ENCODE results near the gene TAGLN2. TPM values are rescaled to one million over a fixed set of nuclear protein-coding genes. Genes with fewer than 3 reads are reported as not detected.

The TAGLN2 gene
- total and polyA plus RNA-seq, 9 of the 15 experiments (the other 6 are each of a cell fraction or from before 2014, with no cell fraction given), result 192 to 683 (median 455) TPM

GRCh38 chr1:159934136-159935039 lies 9.1 kb upstream of the TAGLN2 start:
- intact Hi-C loops (cut with micrococcal nuclease) (loop anchor here (5.0 kb wide), 2 partner anchors 137 to 148 kb away; partner anchors contain the start of gene KCNJ9), in situ Hi-C loops (cut with MboI) (loop anchor here (5.0 kb wide), 1 partner anchor 73 kb away; no protein-coding TSS in a partner anchor)
- DNase-seq (ENCODE audit: extremely low read depth in 1 of 4, low spot score in 3 of 4) (no peak), ATAC-seq (no peak), FAIRE-seq (no peak)
- Histone ChIP-seq H3K9me1 (ENCODE audit: control insufficient read depth, insufficient read depth, low read length) (no peaks in the 10 kb centered on the region), H3K79me2 (ENCODE audit: control insufficient read depth, insufficient read depth, low read length) (no peaks in the 10 kb centered on the region), H3K4me3 (no peak overlapping the region), H2AFZ (ENCODE audit: low read depth, low read length) (no peak overlapping the region), H4K20me1 (replicated peaks; ENCODE audit: control insufficient read depth, insufficient read depth, low read length) (peaks cover 3% of the 10 kb centered on the region; the same call in 1 of the 2 replicates), H3K9me3 (replicated peaks; ENCODE audit: control insufficient read depth, insufficient read depth, low read depth, low read length) (no peaks in the 10 kb centered on the region), H3K36me3 (ENCODE audit: control insufficient read depth, insufficient read depth, low read length) (no peaks in the 10 kb centered on the region), H3K9ac (ENCODE audit: insufficient read depth in 1 of 2, low read depth in 2 of 2, low read length in 2 of 2) (no peak overlapping the region), H3K4me1 (replicated peaks in 1 of 2; ENCODE audit: control insufficient read depth in 2 of 2, insufficient read depth in 2 of 2, low read length in 2 of 2) (peaks cover 4 to 34% of the 10 kb centered on the region in 2 experiments; a peak in 4 of 5 replicates), H3K4me2 (ENCODE audit: insufficient read depth, low read length) (no peak overlapping the region), H3K27me3 (ENCODE audit: control insufficient read depth in 2 of 2, insufficient read depth in 2 of 2, low read length in 2 of 2) (peaks cover 11 to 57% of the 10 kb centered on the region in 2 experiments), H3K27ac (ENCODE audit: extremely low read depth, low read depth, low read length) (no peak overlapping the region)
- ChIA-PET POLR2A (interaction anchor here (1.7 kb wide), 1 partner anchor 11 kb away, joined by 5 read pairs; the partner anchor contains the start of gene IGSF9), CTCF (ENCODE audit: low intra/inter-chr PET ratio) (interaction anchor here (6.5 kb wide), 1 partner anchor 72 kb away, joined by 75 read pairs; no protein-coding TSS in a partner anchor)
- 7% methylated on average over 14 of the region's 14 CpGs for WGBS (ENCODE audit: insufficient coverage, low coverage, missing lambda C conversion rate)
- no TSS peak for BruUV-seq (replicated peaks)
- TF ChIP-seq ZNF449 (CRISPR knock-in tag; IDR thresholded peaks at IDR 0.05) (no peak), TAL1 (IDR thresholded peaks at IDR 0.05) (no peak), CBX2 (IDR thresholded peaks at IDR 0.05; ENCODE audit: insufficient read depth, low read length, poor library complexity, severe bottlenecking) (no peak), BRF1 (IDR thresholded peaks at IDR 0.05; ENCODE audit: borderline replicate concordance, extremely low read depth, insufficient read length) (no peak), RERE (CRISPR knock-in tag; IDR thresholded peaks at IDR 0.05; ENCODE audit: borderline replicate concordance) (no peak), ZKSCAN3 (CRISPR knock-in tag; IDR thresholded peaks at IDR 0.05) (no peak), UBTF (IDR thresholded peaks at IDR 0.05; ENCODE audit: borderline replicate concordance in 1 of 2, low read depth in 2 of 2, low read length in 2 of 2) (no peak)
- TF ChIP-seq, protein P1, sequence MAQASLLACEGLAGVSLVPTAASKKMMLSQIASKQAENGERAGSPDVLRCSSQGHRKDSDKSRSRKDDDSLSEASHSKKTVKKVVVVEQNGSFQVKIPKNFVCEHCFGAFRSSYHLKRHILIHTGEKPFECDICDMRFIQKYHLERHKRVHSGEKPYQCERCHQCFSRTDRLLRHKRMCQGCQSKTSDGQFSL (CRISPR knock-in tag; IDR thresholded peaks at IDR 0.05), result no peak
- TF ChIP-seq, protein P1 (tag; IDR thresholded peaks at IDR 0.05), result no peak
